K562 (cell line): ENCODE results near the gene STX18. TPM values are rescaled to one million over a fixed set of nuclear protein-coding genes. Genes with fewer than 3 reads are reported as not detected.

Experiments used
- CCAR2 ChIP-seq: fragments of 200-400 bp; formaldehyde crosslinking; IDR thresholded peaks from 2 replicates; pipeline ENCODE4 v1.6.1; 2017; ENCODE audit warnings: mild to moderate bottlenecking, low read depth, low read length
- CTBP1 ChIP-seq: fragments of 450-650 bp; IDR thresholded peaks from 2 replicates; pipeline ENCODE4 v1.6.1; 2016; ENCODE audit warnings: borderline replicate concordance
- FOXK1 ChIP-seq: sonication (generic); formaldehyde crosslinking; IDR thresholded peaks from 2 replicates; pipeline ENCODE4 v1.8.0; 2022; ENCODE audit warnings: missing genetic modification reagents, mild to moderate bottlenecking, borderline replicate concordance
- GTF2A2 ChIP-seq: IDR thresholded peaks from 2 replicates; pipeline ENCODE4 v1.6.1; 2016; ENCODE audit warnings: mild to moderate bottlenecking, missing genetic modification characterization, missing compliant biosample characterization
- HDAC2 ChIP-seq: fragments of 450-650 bp; IDR thresholded peaks from 2 replicates; pipeline ENCODE4 v1.6.1; 2016; ENCODE audit warnings: mild to moderate bottlenecking
- HDAC8 ChIP-seq: fragments of 450-650 bp; IDR thresholded peaks from 2 replicates; pipeline ENCODE4 v1.6.1; 2016; ENCODE audit warnings: mild to moderate bottlenecking, missing genetic modification characterization, moderate library complexity, missing compliant biosample characterization
- HIVEP1 ChIP-seq: fragments of 250-450 bp; sonication (Bioruptor Pico); IDR thresholded peaks from 2 replicates; pipeline ENCODE4 v1.4.0; 2020; ENCODE audit warnings: mild to moderate bottlenecking
- JUND ChIP-seq, 2 experiments: IDR thresholded peaks; 2 replicates in 1 of 2; 3 replicates in 1 of 2; pipeline ENCODE4 v1.6.1; 2011; ENCODE audit warnings: borderline replicate concordance in 2 of 2, low read depth in 2 of 2, low read length in 2 of 2, improper control_type of control experiment in 1 of 2, missing biosample characterization in 1 of 2, missing genetic modification characterization in 1 of 2, missing genetic modification reagents in 1 of 2
- MAZ ChIP-seq, 2 experiments: fragments of 450-650 bp in 1 of 2; sonication (generic) in 1 of 2; formaldehyde crosslinking; IDR thresholded peaks in 1 of 2; conservative IDR thresholded peaks in 1 of 2; 2 replicates each; pipeline versions ENCODE4 v1.4.0 to v1.5.0; 2020; ENCODE audit warnings: mild to moderate bottlenecking in 1 of 2, missing genetic modification reagents in 1 of 2
- MECOM ChIP-seq: fragments of 250-450 bp; sonication (Bioruptor Pico); IDR thresholded peaks from 2 replicates; pipeline ENCODE4 v1.8.0; 2022; ENCODE audit warnings: inconsistent platforms
- NR1H2 ChIP-seq: sonication (generic); formaldehyde crosslinking; IDR thresholded peaks from 2 replicates; pipeline ENCODE4 v1.4.0; 2020; ENCODE audit warnings: mild to moderate bottlenecking, missing genetic modification reagents
- PHF20 ChIP-seq: fragments of 450-650 bp; IDR thresholded peaks from 2 replicates; pipeline ENCODE4 v1.6.1; 2018; ENCODE audit not compliant: partially characterized antibody
- POLR2A ChIP-seq: fragments of 450-650 bp; conservative IDR thresholded peaks from 2 replicates; pipeline ENCODE4 v1.6.1; 2016
- RBM22 ChIP-seq: fragments of 200-400 bp; formaldehyde crosslinking; IDR thresholded peaks from 2 replicates; pipeline ENCODE4 v1.6.1; 2018; ENCODE audit warnings: low read length, low read depth; ENCODE audit not compliant: poor library complexity, severe bottlenecking
- RBM39 ChIP-seq: fragments of 200-400 bp; formaldehyde crosslinking; optimal IDR thresholded peaks from 2 replicates; pipeline ENCODE3; 2018; ENCODE audit warnings: low read depth, low read length
- TCF7 ChIP-seq: sonication (generic); IDR thresholded peaks from 2 replicates; pipeline ENCODE4 v1.6.1; 2016; ENCODE audit warnings: antibody characterized with exemption, borderline replicate concordance
- VEZF1 ChIP-seq: fragments of 200-800 bp; sonication (Bioruptor generic); IDR thresholded peaks from 2 replicates; pipeline ENCODE4 v1.6.1; 2017; ENCODE audit warnings: missing genetic modification characterization, missing compliant biosample characterization
- ZBTB43 ChIP-seq: sonication (generic); formaldehyde crosslinking; IDR thresholded peaks from 2 replicates; pipeline ENCODE4 v1.8.0; 2023; ENCODE audit warnings: mild to moderate bottlenecking, missing genetic modification reagents
- ZC3H4 ChIP-seq: sonication (generic); formaldehyde crosslinking; IDR thresholded peaks from 2 replicates; pipeline ENCODE4 v1.9.0; 2021; ENCODE audit warnings: missing genetic modification reagents, borderline replicate concordance
- ZNF3 ChIP-seq: fragments of 250-450 bp; sonication (Bioruptor Pico); IDR thresholded peaks from 2 replicates; pipeline ENCODE4 v1.5.0; 2021; ENCODE audit warnings: mild to moderate bottlenecking, moderate library complexity
- ZNF41 ChIP-seq: fragments of 250-450 bp; sonication (Bioruptor Pico); conservative IDR thresholded peaks from 2 replicates; pipeline ENCODE4 v1.4.0; 2020; ENCODE audit warnings: mild to moderate bottlenecking
- polyA plus RNA-seq, 8 experiments: library from polyadenylated mRNA; depleted of rRNA in 4 of 8; stranded (reverse) in 5 of 8; unstranded in 3 of 8; fragments of >200 nt; fragmentation: Nextera tagmentation in 2 of 8; fragmentation: Illumina TruSeq in 1 of 8; extraction: Ambion mirVana in 2 of 8; extraction: Trizol in 1 of 8; gene quantifications; 2 replicates each; pipeline versions ENCODE4 v1.2.1 to v1.2.3, GENCODE V29; 2011 to 2014; ENCODE audit warnings: inconsistent platforms in 1 of 8, missing spikeins in 1 of 8
- total RNA-seq, 7 experiments: library from RNA; depleted of rRNA in 6 of 7; stranded (reverse); fragments of >200 nt in 6 of 7; fragmentation: Illumina TruSeq in 2 of 7; extraction: Trizol in 2 of 7; gene quantifications; 2 replicates each; pipeline versions ENCODE4 v1.2.1 to v1.2.3, GENCODE V29; 2011 to 2021; ENCODE audit warnings: low replicate concordance in 1 of 7

Gene STX18
- total and polyA plus RNA-seq, 9 of the 15 experiments (the other 6 are each of a cell fraction or from before 2014, with no cell fraction given), result 6.2 to 41.7 (median 22.7) TPM

GRCh38 chr4:4541661-4542570 lies at the start of gene STX18 (continued):
- 0 out of 2 replicates have a peak, but pooled peaks have one; percentile 33 for TF ChIP-seq HDAC8
- TF ChIP-seq NR1H2 (CRISPR knock-in tag), result 0 out of 2 replicates have a peak, but pooled peaks have one; percentile 75
- peak; percentile 98 for TF ChIP-seq CTBP1
- 0 out of 2 replicates have a peak, but pooled peaks have one; percentile 55 for TF ChIP-seq VEZF1
- TF ChIP-seq POLR2A, result peak; percentile 89
- no peak for TF ChIP-seq ZNF3 (CRISPR knock-in tag)
- TF ChIP-seq ZC3H4 (CRISPR knock-in tag), result no peak
- TF ChIP-seq RBM39, result no peak
- TF ChIP-seq PHF20, result peak; percentile 100
- TF ChIP-seq FOXK1 (CRISPR knock-in tag), result no peak
- 0 out of 2 replicates have a peak, but pooled peaks have one; percentile 40 for TF ChIP-seq ZNF41
- TF ChIP-seq JUND (IDR thresholded peaks at IDR 0.05; ENCODE audit: borderline replicate concordance, low read depth, low read length), result peak; percentile 67; the same call in 1 of the 2 replicates
- peak; percentile 52; the same call in 1 of the 3 replicates for TF ChIP-seq JUND (tag; IDR thresholded peaks at IDR 0.05; ENCODE audit: borderline replicate concordance, low read depth, low read length)
- no peak for TF ChIP-seq CCAR2
- TF ChIP-seq TCF7, result peak; percentile 72; the same call in 1 of the 2 replicates
- TF ChIP-seq GTF2A2, result peak; percentile 62; the same call in 1 of the 2 replicates
- TF ChIP-seq MAZ (CRISPR knock-in tag; conservative IDR thresholded peaks at IDR 0.05 in 1 of 2, IDR thresholded peaks at IDR 0.05 in 1 of 2), result peak; percentile 86 to 93
- TF ChIP-seq HIVEP1 (CRISPR knock-in tag), result 0 out of 2 replicates have a peak, but pooled peaks have one; percentile 43
- no peak for TF ChIP-seq HDAC2
- TF ChIP-seq ZBTB43 (CRISPR knock-in tag), result no peak
- TF ChIP-seq MECOM (CRISPR knock-in tag), result no peak
- TF ChIP-seq RBM22, result peak; percentile 98
